ENCODE data around the gene SUV39H2. TPM values are rescaled to one million over a fixed set of nuclear protein-coding genes. Genes with fewer than 3 reads are reported as not detected.
A peak's percentile ranks its signal among the peaks of the same experiment; 100 is the strongest.

The SUV39H2 gene
- total RNA-seq, 1 donor from 2014 or later, result 8.2 TPM

DNA sequence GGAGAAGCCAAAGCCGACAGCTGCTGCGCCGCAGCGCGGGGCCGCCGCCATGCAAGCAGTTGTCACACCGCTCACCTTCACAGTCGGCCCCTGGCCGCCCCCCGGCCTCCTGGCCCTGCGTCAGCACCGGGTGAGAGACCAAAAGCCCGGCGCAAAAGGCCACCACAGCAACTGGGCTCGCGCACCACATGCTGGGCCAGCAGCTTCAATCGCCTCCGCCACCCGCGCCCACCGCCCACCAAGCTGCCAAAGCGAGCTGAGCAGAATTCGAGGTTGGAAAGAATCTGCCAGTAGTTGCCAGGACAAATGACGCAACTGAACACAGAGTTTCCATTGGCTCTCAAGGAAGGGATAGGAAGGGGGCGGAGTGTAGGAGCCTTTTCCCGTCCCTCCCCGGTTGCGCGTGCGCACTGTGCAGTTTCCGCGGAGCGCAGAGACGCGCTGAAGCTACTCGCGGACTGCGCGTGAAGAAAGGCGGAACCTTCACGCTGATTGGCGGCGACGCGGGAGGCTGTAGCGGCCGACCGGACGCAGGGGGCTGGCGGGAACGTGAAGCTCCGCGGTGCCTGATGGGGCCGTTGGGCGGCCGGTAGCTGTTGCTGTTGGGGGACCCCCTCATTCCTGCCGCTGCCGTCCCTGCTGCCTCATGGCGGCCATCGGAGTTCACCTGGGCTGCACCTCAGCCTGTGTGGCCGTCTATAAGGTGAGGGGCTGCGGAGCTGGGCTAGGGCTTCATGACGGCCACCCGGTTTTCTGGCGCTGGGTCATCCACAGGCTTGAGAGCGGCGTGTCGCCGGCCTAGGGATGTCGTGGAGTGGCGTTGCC lies 40.7 kb upstream of the SUV39H2 start, which contains the start of the genes CDNF, HSPA14 and MSANTD7:
TSS of gene CDNF (minus strand) at position 281 of the 825 bp plus-strand sequence. CDS start at position 190, 91 bp downstream.
TSS of gene HSPA14 (plus strand) at position 550 of the 825 bp plus-strand sequence. CDS start at position 647, 97 bp downstream.
TSS of gene MSANTD7 (plus strand) at position 550 of the 825 bp plus-strand sequence. CDS start 3,979 bp downstream, outside the sequence.
- Mint-ChIP-seq H3K36me3 (ENCODE audit: unreplicated experiment) (peaks cover 14% of the 10 kb centered on the region), H3K27me3 (ENCODE audit: unreplicated experiment) (no peaks in the 10 kb centered on the region), H3K4me3 (ENCODE audit: unreplicated experiment) (peak within 1 kb of the TSS; percentile 93), H3K27ac (ENCODE audit: unreplicated experiment) (peak within 1 kb of the TSS; percentile 94), H3K4me1 (ENCODE audit: unreplicated experiment) (peaks cover 24% of the 10 kb centered on the region), H3K9me3 (ENCODE audit: unreplicated experiment) (no peaks in the 10 kb centered on the region)
- TF ChIP-seq, protein P1, sequence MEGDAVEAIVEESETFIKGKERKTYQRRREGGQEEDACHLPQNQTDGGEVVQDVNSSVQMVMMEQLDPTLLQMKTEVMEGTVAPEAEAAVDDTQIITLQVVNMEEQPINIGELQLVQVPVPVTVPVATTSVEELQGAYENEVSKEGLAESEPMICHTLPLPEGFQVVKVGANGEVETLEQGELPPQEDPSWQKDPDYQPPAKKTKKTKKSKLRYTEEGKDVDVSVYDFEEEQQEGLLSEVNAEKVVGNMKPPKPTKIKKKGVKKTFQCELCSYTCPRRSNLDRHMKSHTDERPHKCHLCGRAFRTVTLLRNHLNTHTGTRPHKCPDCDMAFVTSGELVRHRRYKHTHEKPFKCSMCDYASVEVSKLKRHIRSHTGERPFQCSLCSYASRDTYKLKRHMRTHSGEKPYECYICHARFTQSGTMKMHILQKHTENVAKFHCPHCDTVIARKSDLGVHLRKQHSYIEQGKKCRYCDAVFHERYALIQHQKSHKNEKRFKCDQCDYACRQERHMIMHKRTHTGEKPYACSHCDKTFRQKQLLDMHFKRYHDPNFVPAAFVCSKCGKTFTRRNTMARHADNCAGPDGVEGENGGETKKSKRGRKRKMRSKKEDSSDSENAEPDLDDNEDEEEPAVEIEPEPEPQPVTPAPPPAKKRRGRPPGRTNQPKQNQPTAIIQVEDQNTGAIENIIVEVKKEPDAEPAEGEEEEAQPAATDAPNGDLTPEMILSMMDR (IDR thresholded peaks at IDR 0.05), result no peak
- DNase-seq (ENCODE audit: extremely low spot score, unreplicated experiment), result peak; percentile 100

DNA sequence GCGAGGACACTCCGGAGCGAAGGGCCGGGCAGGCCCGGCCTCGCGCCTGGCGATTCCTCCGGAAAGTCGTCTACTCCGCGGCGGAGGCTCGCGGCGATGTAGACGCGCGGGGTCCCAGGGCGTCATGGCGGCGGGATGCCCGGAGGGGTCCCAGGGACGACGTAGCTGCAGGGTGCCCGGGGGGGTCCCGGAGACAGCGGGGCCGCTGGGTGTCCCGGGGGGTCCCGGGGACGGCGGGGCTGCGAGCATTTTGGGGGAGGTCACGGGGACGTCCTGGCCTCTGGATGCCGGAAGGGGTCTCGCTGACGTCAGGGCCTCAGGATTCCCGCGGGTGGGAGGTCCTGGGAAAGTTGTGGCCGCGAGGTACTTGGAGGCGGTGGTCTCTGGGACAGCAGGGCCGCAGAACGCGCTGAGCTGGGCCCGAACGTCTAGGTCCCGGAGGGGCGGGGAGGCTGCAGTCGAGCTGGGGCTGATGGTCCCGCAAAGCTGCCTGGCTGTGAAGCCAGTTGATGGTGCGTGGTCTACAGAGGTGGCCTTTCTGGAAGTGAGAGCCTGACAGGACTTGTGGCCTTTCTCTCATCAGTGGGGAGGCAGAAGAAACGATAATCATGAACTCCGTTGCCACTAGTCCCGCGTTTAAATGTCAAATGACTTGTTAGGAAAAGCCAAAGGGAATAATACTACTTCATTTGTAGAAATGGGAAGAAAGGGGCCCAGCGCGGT lies 39.9 kb upstream of the SUV39H2 start:
- Mint-ChIP-seq H3K36me3 (ENCODE audit: unreplicated experiment) (peaks cover 16% of the 10 kb centered on the region), H3K27ac (ENCODE audit: unreplicated experiment) (peak overlapping the region; percentile 94), H3K4me1 (ENCODE audit: unreplicated experiment) (peaks cover 24% of the 10 kb centered on the region), H3K4me3 (ENCODE audit: unreplicated experiment) (peak overlapping the region; percentile 93), H3K9me3 (ENCODE audit: unreplicated experiment) (no peaks in the 10 kb centered on the region), H3K27me3 (ENCODE audit: unreplicated experiment) (no peaks in the 10 kb centered on the region)
- DNase-seq (ENCODE audit: extremely low spot score, unreplicated experiment), result no peak
- TF ChIP-seq, protein P1 (IDR thresholded peaks at IDR 0.05), result no peak

DNA sequence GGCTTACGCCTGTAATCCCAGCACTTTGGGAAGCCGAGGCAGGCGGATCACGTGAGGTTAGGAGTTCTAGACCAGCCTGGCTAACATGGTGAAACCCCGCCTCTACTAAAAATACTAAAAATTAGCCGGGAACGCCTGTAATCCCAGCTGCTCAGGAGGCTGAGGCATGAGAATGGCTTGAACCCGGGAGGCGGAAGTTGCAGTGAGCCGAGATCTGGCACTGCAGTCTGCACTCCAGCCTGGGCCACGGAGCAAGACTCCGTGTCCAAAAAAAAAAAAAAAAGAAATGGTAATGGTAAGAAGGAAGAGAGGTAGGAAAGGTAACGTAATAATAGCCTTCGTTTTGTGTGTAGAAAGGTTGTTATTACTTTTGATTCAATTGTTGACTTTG lies 39.4 kb upstream of the SUV39H2 start:
- Mint-ChIP-seq H3K4me1 (ENCODE audit: unreplicated experiment) (peaks cover 24% of the 10 kb centered on the region), H3K27me3 (ENCODE audit: unreplicated experiment) (no peaks in the 10 kb centered on the region), H3K36me3 (ENCODE audit: unreplicated experiment) (peaks cover 19% of the 10 kb centered on the region), H3K9me3 (ENCODE audit: unreplicated experiment) (no peaks in the 10 kb centered on the region), H3K4me3 (ENCODE audit: unreplicated experiment) (peak overlapping the region; percentile 93), H3K27ac (ENCODE audit: unreplicated experiment) (peak overlapping the region; percentile 94)
- DNase-seq (ENCODE audit: extremely low spot score, unreplicated experiment), result no peak
- TF ChIP-seq, protein P1 (IDR thresholded peaks at IDR 0.05), result no peak

DNA sequence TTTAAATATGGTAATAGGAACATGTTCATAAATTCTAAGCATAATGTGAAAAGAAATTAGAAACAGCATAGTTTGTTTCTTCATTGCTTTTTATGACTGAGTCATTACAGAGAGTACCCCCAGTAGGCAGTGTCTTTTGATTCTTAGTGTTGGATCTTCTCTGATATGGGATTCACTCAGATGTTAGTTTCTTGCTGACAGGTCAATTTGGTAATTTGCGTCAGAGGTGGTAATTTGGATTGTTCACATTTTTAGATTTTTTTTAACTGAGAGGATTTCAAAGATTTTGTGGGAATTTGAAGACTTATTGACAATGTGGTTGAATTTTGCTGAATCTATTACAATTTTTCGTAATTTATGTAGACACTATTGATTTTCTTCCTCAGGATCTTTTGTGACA lies 38.5 kb upstream of the SUV39H2 start:
- Mint-ChIP-seq H3K27me3 (ENCODE audit: unreplicated experiment) (no peaks in the 10 kb centered on the region), H3K27ac (ENCODE audit: unreplicated experiment) (no peak overlapping the region), H3K4me1 (ENCODE audit: unreplicated experiment) (peaks cover 24% of the 10 kb centered on the region), H3K4me3 (ENCODE audit: unreplicated experiment) (peak overlapping the region; percentile 53), H3K36me3 (ENCODE audit: unreplicated experiment) (peaks cover 22% of the 10 kb centered on the region), H3K9me3 (ENCODE audit: unreplicated experiment) (no peaks in the 10 kb centered on the region)
- no peak for DNase-seq (ENCODE audit: extremely low spot score, unreplicated experiment)
- TF ChIP-seq, protein P1 (IDR thresholded peaks at IDR 0.05), result no peak
